PC-9 (cell line): ENCODE measurements around the gene ALK. TPM values are rescaled to one million over a fixed set of nuclear protein-coding genes. Genes with fewer than 3 reads are reported as not detected.

ENCODE experiments used
- BruUV-seq: library from RNA; stranded (reverse); fragments of 400-500 nt; replicated peaks from 2 replicates; lab custom pipeline; 2021; lab: Mats Ljungman, UMichigan
- CTCF ChIA-PET: fragments of 300-600 bp; sonication (Branson Sonifier 250); formaldehyde crosslinking; loops from one replicate; lab custom pipeline; 2022; ENCODE audit warnings: antibody characterized with exemption; lab: Charles Lee
- POLR2A ChIA-PET: fragments of 300-600 bp; sonication (Branson Sonifier 250); formaldehyde crosslinking; loops from one replicate; lab custom pipeline; 2022; ENCODE audit warnings: antibody characterized with exemption; ENCODE audit not compliant: unreplicated experiment; lab: Charles Lee
- DNase-seq, 2 experiments: peaks; one replicate each; pipeline versions ENCODE4 v3.0.0 to v3.0.0-alpha.2; 2015 to 2022; ENCODE audit warnings: mixed read lengths in 1 of 2
- H2AFZ ChIP-seq: fragments of 200-600 bp; sonication (generic); 2 replicates; pipeline ENCODE4 v1.8.1; 2017; ENCODE audit warnings: antibody characterized with exemption
- H3F3A ChIP-seq: fragments of 200-600 bp; sonication (generic); 2 replicates; pipeline ENCODE4 v1.8.1; 2017; ENCODE audit warnings: antibody characterized with exemption, mild to moderate bottlenecking, low read depth; ENCODE audit not compliant: insufficient read depth
- H3K27ac ChIP-seq: fragments of 200-600 bp; sonication (generic); 2 replicates; pipeline ENCODE4 v1.6.1; 2016; ENCODE audit warnings: mixed run types
- H3K27me3 ChIP-seq: fragments of 200-600 bp; sonication (generic); 2 replicates; pipeline ENCODE4 v1.6.1; 2016; ENCODE audit warnings: low read depth, mixed run types; ENCODE audit not compliant: insufficient read depth
- H3K36me3 ChIP-seq: fragments of 200-600 bp; sonication (generic); 2 replicates; pipeline ENCODE4 v1.6.1; 2016; ENCODE audit warnings: low read depth, mixed run types
- H3K4me1 ChIP-seq: fragments of 200-600 bp; sonication (generic); replicated peaks from 2 replicates; pipeline ENCODE4 v1.6.1; 2016; ENCODE audit warnings: mixed run types; ENCODE audit not compliant: insufficient read depth
- H3K4me2 ChIP-seq: fragments of 200-600 bp; sonication (generic); 2 replicates; pipeline ENCODE4 v1.6.1; 2017; ENCODE audit warnings: mixed run types
- H3K4me3 ChIP-seq: fragments of 200-600 bp; sonication (generic); 2 replicates; pipeline ENCODE4 v1.6.1; 2016; ENCODE audit warnings: mixed run types
- H3K79me2 ChIP-seq: fragments of 200-600 bp; sonication (generic); 2 replicates; pipeline ENCODE4 v1.6.1; 2017; ENCODE audit warnings: low read depth, mixed run types
- H3K9me2 ChIP-seq: fragments of 200-600 bp; sonication (generic); 2 replicates; pipeline ENCODE4 v1.8.1; 2017; ENCODE audit warnings: mild to moderate bottlenecking; ENCODE audit not compliant: insufficient read depth
- H3K9me3 ChIP-seq: fragments of 200-600 bp; sonication (generic); 2 replicates; pipeline ENCODE4 v1.8.1; 2016; ENCODE audit warnings: low read depth; ENCODE audit not compliant: insufficient read depth
- H4K20me1 ChIP-seq: fragments of 200-600 bp; sonication (generic); 2 replicates; pipeline ENCODE4 v1.8.1; 2017; ENCODE audit not compliant: insufficient read depth
- EZH2 ChIP-seq: fragments of 200-600 bp; sonication (generic); IDR thresholded peaks from 2 replicates; pipeline ENCODE4 v1.8.0; 2017; ENCODE audit warnings: antibody characterized with exemption, low read depth
- intact Hi-C: fragments of 100-400 bp; cut with micrococcal nuclease; formaldehyde crosslinking; loops from one replicate; pipeline ENCODE4 v1.10.0; 2022; ENCODE audit not compliant: unreplicated experiment
- total RNA-seq: library from RNA; stranded (reverse); gene quantifications from 2 replicates; pipeline ENCODE4 v1.2.3, GENCODE V29; 2021
- TF ChIP-seq, protein P1 (sequence below): fragments of 200-600 bp; sonication (generic); conservative IDR thresholded peaks from 2 replicates; pipeline ENCODE4 v1.6.1; 2017; ENCODE audit warnings: mixed run types, antibody characterized with exemption, mild to moderate bottlenecking, moderate library complexity

ALK gene
- total RNA-seq, 1 experiment from 2014 or later: not detected

DNA sequence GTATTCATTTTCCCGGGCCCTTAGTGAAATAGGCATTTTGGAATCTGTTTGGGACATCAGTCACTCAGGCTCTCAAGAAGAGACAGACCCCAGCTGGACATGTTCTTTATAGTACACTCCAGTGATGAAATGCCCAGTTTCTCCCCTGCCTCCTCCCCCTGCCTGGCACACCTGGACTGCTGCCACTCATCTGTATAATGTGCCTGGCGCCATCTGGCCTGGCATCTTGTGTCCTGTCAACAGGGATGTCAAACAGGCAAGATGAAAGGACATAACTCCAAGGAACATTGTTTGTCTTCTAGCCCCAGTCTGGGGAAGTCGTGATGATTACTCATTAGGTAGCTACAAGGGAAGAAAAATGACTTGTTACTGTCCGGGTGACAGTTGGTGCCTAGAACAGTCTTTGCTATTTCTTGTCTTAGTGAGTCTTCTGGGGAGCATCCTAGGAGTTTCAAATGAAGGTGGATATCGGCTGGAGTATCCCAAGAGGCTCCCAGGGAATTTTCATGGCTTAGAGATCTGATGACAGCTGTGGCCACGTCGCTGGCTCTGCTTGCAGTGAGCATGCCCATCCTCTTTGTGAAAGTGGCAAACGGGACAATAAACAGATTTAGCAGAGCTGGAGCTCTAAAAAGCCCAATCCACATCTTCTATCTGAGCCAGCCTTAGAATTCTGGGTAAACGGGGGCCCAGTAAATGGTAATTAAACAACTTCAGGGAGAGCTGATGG lies 153.6 kb downstream of the ALK start:
- H3K27ac ChIP-seq: no peak overlapping the region
- CTCF ChIA-PET: no interaction called here
- intact Hi-C loops: no loop called here

DNA sequence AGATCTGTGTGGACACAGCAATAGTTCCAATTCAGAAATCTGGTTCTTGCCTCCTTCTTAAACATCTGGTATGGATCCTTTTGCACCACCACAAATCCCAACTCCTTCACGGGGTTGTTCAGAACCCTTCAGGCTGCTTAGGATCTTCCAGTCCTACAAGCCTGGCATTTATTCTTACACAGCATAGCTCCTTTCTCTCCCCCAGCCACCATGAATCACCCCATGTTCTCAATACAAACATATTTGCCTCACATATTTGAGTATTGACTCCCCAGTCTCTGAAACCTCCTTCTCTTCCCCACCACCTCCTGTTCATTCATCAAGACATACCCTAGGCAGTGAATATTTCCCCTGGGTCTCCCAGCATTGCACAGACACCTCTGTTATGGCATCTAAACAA lies 155.2 kb downstream of the ALK start:
- Histone ChIP-seq H3K4me2 (no peak overlapping the region), H3F3A (no peaks in the 10 kb centered on the region), H3K36me3 (no peaks in the 10 kb centered on the region), H3K27me3 (peaks cover 54% of the 10 kb centered on the region), H2AFZ (no peak overlapping the region), H3K9me2 (no peaks in the 10 kb centered on the region), H3K79me2 (no peaks in the 10 kb centered on the region), H3K9me3 (no peaks in the 10 kb centered on the region; the same call in 1 of the 2 replicates), H4K20me1 (no peaks in the 10 kb centered on the region), H3K4me1 (no peaks in the 10 kb centered on the region), H3K4me3 (no peak overlapping the region), H3K27ac (no peak overlapping the region)
- ChIA-PET POLR2A (no interaction called here), CTCF (no interaction called here)
- no peak for TF ChIP-seq EZH2
- TF ChIP-seq, protein P1, sequence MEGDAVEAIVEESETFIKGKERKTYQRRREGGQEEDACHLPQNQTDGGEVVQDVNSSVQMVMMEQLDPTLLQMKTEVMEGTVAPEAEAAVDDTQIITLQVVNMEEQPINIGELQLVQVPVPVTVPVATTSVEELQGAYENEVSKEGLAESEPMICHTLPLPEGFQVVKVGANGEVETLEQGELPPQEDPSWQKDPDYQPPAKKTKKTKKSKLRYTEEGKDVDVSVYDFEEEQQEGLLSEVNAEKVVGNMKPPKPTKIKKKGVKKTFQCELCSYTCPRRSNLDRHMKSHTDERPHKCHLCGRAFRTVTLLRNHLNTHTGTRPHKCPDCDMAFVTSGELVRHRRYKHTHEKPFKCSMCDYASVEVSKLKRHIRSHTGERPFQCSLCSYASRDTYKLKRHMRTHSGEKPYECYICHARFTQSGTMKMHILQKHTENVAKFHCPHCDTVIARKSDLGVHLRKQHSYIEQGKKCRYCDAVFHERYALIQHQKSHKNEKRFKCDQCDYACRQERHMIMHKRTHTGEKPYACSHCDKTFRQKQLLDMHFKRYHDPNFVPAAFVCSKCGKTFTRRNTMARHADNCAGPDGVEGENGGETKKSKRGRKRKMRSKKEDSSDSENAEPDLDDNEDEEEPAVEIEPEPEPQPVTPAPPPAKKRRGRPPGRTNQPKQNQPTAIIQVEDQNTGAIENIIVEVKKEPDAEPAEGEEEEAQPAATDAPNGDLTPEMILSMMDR: no peak
- BruUV-seq: no TSS peak
- no peak for DNase-seq
- intact Hi-C loops: no loop called here

More for the DNA sequence above, 153.6 kb downstream of the ALK start:
- DNase-seq: no peak
- Histone ChIP-seq H3K9me2 (no peaks in the 10 kb centered on the region), H2AFZ (no peak overlapping the region), H3K4me3 (no peak overlapping the region), H3K4me1 (no peaks in the 10 kb centered on the region), H3K27me3 (peaks cover 45% of the 10 kb centered on the region), H3K4me2 (no peak overlapping the region), H3F3A (no peaks in the 10 kb centered on the region), H3K79me2 (no peaks in the 10 kb centered on the region), H3K36me3 (no peaks in the 10 kb centered on the region), H3K9me3 (no peaks in the 10 kb centered on the region), H4K20me1 (no peaks in the 10 kb centered on the region)
- no TSS peak for BruUV-seq
- POLR2A ChIA-PET: no interaction called here
- TF ChIP-seq, protein P1: no peak
- no peak for TF ChIP-seq EZH2

DNA sequence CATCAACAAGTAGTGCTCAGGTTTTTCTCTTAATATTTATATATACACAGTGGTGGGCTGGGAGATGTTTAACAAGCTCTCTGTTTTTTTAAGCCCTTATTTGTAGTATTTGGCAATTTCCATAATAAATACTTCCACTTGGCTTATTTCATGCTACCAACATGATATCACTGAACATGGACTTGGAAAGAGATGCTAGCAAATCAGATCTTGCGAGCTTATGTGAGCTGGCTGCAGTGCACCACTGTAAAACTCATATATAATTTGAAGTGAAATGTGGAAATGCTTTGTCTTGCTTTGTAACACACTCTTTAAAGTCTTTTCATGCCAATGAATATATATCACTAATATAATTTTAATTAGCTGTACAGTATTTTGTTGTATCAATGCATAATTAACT lies 155.7 kb downstream of the ALK start:
- CTCF ChIA-PET: no interaction called here
- Histone ChIP-seq H3F3A (no peaks in the 10 kb centered on the region), H3K9me2 (no peaks in the 10 kb centered on the region), H3K27me3 (peaks cover 53% of the 10 kb centered on the region), H2AFZ (no peak overlapping the region), H3K27ac (no peak overlapping the region), H3K4me1 (no peaks in the 10 kb centered on the region), H3K79me2 (no peaks in the 10 kb centered on the region), H3K4me2 (no peak overlapping the region), H3K4me3 (no peak overlapping the region), H3K9me3 (no peaks in the 10 kb centered on the region; the same call in 1 of the 2 replicates), H3K36me3 (no peaks in the 10 kb centered on the region), H4K20me1 (no peaks in the 10 kb centered on the region)
- no peak for DNase-seq
- intact Hi-C loops: no loop called here
- TF ChIP-seq, protein P1: no peak
- TF ChIP-seq EZH2: no peak
- BruUV-seq: no TSS peak
- POLR2A ChIA-PET: no interaction called here
